Endodermal cell (in vitro differentiated cells): ENCODE measurements around the gene HKDC1. TPM values are rescaled to one million over a fixed set of nuclear protein-coding genes. Genes with fewer than 3 reads are reported as not detected.

Source experiments
- DNase-seq: peaks from one replicate; pipeline ENCODE4 v3.0.0-alpha.2; 2017
- H3K27ac ChIP-seq: 2 replicates; pipeline ENCODE4 v1.5.1; 2013; ENCODE audit warnings: mild to moderate bottlenecking, low read depth, low read length, moderate library complexity
- H3K27me3 ChIP-seq: 2 replicates; pipeline ENCODE4 v1.6.1; 2013; ENCODE audit warnings: mild to moderate bottlenecking, low read length, moderate library complexity; ENCODE audit not compliant: insufficient read depth, control insufficient read depth, poor library complexity, severe bottlenecking
- H3K36me3 ChIP-seq: 2 replicates; pipeline ENCODE4 v1.7.0; 2013; ENCODE audit warnings: mild to moderate bottlenecking, low read length, moderate library complexity; ENCODE audit not compliant: control insufficient read depth, insufficient read depth
- H3K4me1 ChIP-seq: one replicate; pipeline ENCODE4 v1.7.0; 2013; ENCODE audit warnings: low read length; ENCODE audit not compliant: control insufficient read depth, insufficient read depth
- H3K4me3 ChIP-seq: 2 replicates; pipeline ENCODE4 v1.5.1; 2013; ENCODE audit warnings: mild to moderate bottlenecking, low read length, moderate library complexity
- H3K9ac ChIP-seq: 2 replicates; pipeline ENCODE4 v1.6.1; 2013; ENCODE audit warnings: mild to moderate bottlenecking, low read length, moderate library complexity; ENCODE audit not compliant: poor library complexity, severe bottlenecking; ENCODE audit errors: extremely low read depth
- H3K9me3 ChIP-seq: 2 replicates; pipeline ENCODE4 v1.6.1; 2013; ENCODE audit warnings: mild to moderate bottlenecking, low read length, moderate library complexity; ENCODE audit not compliant: control insufficient read depth
- H3K27ac Mint-ChIP-seq: 2 replicates; pipeline ENCODE4 v1.8.0; 2020; ENCODE audit warnings: mixed read lengths
- H3K27me3 Mint-ChIP-seq: 2 replicates; pipeline ENCODE4 v1.8.0; 2021; ENCODE audit warnings: mild to moderate bottlenecking, mixed read lengths; ENCODE audit not compliant: insufficient read depth
- H3K36me3 Mint-ChIP-seq: 2 replicates; pipeline ENCODE4 v1.8.0; 2020; ENCODE audit warnings: low read depth, mixed read lengths
- H3K4me1 Mint-ChIP-seq: 2 replicates; pipeline ENCODE4 v1.8.0; 2020; ENCODE audit warnings: mixed read lengths
- H3K4me3 Mint-ChIP-seq: 2 replicates; pipeline ENCODE4 v1.8.0; 2020; ENCODE audit warnings: mild to moderate bottlenecking, moderate library complexity, mixed read lengths
- H3K9me3 Mint-ChIP-seq: 2 replicates; pipeline ENCODE4 v1.8.0; 2020; ENCODE audit warnings: mild to moderate bottlenecking, mixed read lengths
- WGBS, 2 experiments: methylation state at CpG; one replicate each; pipeline versions ENCODE4 v1.1.5 to v1.1.7; 2013; ENCODE audit warnings: missing lambda C conversion rate in 2 of 2, mixed read lengths in 1 of 2; ENCODE audit not compliant: insufficient coverage in 1 of 2, insufficient read length in 1 of 2; 5-methylcytosine and 5-hydroxymethylcytosine counted together
- total RNA-seq, 2 donors: library from RNA; stranded (reverse); fragmentation: NEBNext Ultra II Directional in 1 of 2; extraction: Animal tissue kit (Norgen Biotek cat#: 25700) in 1 of 2; gene quantifications; 2 replicates in 1 of 2; 3 replicates in 1 of 2; pipeline ENCODE4 v1.2.1, GENCODE V29; 2021
- TF ChIP-seq, protein P1 (sequence below): fragments of 200-600 bp; sonication (generic); conservative IDR thresholded peaks from 2 replicates; pipeline ENCODE4 v1.5.0; 2021; ENCODE audit warnings: antibody characterized with exemption, mild to moderate bottlenecking

HKDC1 gene
- total RNA-seq, 2 donors from 2014 or later = 0.22 TPM; not detected in 1

- no peak overlapping the region for H3K27ac Mint-ChIP-seq
- H3K4me3 Mint-ChIP-seq = no peak overlapping the region
- Histone ChIP-seq H3K27ac (no peak overlapping the region), H3K9ac (no peak overlapping the region), H3K4me3 (no peak overlapping the region), H3K36me3 (peaks cover 26% of the 10 kb centered on the region), H3K27me3 (no peaks in the 10 kb centered on the region), H3K9me3 (no peaks in the 10 kb centered on the region), H3K4me1 (no peaks in the 10 kb centered on the region)
- peaks cover 5% of the 10 kb centered on the region for H3K9me3 Mint-ChIP-seq
- no peak for DNase-seq
- H3K4me1 Mint-ChIP-seq = no peaks in the 10 kb centered on the region
- WGBS, 2 experiments = 93 to 100% methylated on average over 3 of the region's 3 CpGs
- no peaks in the 10 kb centered on the region for H3K27me3 Mint-ChIP-seq
- TF ChIP-seq, protein P1, sequence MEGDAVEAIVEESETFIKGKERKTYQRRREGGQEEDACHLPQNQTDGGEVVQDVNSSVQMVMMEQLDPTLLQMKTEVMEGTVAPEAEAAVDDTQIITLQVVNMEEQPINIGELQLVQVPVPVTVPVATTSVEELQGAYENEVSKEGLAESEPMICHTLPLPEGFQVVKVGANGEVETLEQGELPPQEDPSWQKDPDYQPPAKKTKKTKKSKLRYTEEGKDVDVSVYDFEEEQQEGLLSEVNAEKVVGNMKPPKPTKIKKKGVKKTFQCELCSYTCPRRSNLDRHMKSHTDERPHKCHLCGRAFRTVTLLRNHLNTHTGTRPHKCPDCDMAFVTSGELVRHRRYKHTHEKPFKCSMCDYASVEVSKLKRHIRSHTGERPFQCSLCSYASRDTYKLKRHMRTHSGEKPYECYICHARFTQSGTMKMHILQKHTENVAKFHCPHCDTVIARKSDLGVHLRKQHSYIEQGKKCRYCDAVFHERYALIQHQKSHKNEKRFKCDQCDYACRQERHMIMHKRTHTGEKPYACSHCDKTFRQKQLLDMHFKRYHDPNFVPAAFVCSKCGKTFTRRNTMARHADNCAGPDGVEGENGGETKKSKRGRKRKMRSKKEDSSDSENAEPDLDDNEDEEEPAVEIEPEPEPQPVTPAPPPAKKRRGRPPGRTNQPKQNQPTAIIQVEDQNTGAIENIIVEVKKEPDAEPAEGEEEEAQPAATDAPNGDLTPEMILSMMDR = no peak
- H3K36me3 Mint-ChIP-seq = peaks cover 19% of the 10 kb centered on the region
These were observed 8.6 kb upstream of the HKDC1 start for GRCh38 chr10:69211524-69211923.

DNA sequence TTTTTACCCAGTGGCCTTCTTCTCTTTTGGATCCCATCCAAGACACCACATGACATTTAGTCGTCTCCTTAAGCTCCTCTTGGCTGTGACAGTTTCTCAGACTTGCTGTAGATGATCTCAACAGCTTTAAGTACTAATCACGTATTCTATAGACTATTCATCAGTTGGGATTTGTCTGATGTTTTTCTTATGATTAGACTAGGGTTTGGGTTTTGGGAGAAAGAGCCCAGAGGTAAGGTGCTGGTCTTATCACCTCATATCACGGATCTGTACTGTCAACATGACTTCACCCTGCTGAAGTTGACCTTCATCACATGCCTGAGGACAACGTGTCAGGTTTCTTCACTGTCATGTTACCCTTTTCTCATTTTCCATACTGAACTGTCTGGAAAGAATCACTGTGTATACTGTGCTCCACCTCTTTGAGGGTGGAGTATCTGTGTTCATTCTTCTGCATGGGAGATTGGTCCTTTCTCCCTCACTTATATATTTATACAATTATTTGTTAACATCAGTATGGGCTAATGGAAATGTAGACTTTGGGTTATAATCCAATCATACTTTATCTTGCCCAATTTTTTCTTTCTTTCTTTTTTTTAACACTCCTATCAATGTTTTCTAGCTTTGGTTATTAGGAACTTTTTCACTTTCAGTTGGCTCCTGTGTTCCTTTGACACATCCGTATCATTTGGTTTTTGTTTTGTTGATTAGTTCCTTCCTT, 6.4 kb upstream of the HKDC1 start:
- Histone ChIP-seq H3K9me3 (no peaks in the 10 kb centered on the region), H3K4me3 (no peak overlapping the region), H3K9ac (no peak overlapping the region), H3K27me3 (no peaks in the 10 kb centered on the region), H3K36me3 (peaks cover 7% of the 10 kb centered on the region), H3K27ac (no peak overlapping the region), H3K4me1 (no peaks in the 10 kb centered on the region)
- Mint-ChIP-seq H3K4me3 (no peak overlapping the region), H3K4me1 (no peaks in the 10 kb centered on the region), H3K9me3 (peaks cover 5% of the 10 kb centered on the region), H3K27me3 (no peaks in the 10 kb centered on the region), H3K36me3 (peaks cover 3% of the 10 kb centered on the region), H3K27ac (no peak overlapping the region)
- WGBS, 2 experiments = 84 to 92% methylated on average over 4 to 5 of the region's 5 CpGs
- DNase-seq = no peak
- TF ChIP-seq, protein P1 = no peak

DNA sequence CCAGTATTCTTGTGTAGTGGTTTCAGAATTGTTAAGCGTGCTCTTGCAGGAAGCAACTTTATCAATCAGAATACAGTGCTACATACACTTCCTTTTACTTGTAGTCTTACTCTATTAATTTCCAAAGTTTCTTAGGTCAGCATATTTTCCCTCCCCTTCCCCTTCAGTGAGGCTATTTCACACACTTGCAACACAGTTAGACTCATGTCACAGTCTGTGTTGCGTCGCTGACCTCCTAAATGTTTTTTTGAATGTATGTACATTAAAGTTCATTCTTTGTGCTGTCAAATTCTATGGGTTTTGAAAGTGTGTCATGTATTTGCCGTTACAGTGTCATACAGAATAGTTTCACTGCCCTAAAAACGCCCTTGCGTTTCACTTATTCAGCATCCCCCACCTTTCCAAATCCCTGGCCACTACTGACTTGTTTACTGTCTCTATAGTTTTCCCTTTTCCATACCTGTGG, 5.4 kb upstream of the HKDC1 start:
- Mint-ChIP-seq H3K27ac (no peak overlapping the region), H3K4me1 (no peaks in the 10 kb centered on the region), H3K27me3 (no peaks in the 10 kb centered on the region), H3K4me3 (no peak overlapping the region), H3K36me3 (no peaks in the 10 kb centered on the region), H3K9me3 (peaks cover 5% of the 10 kb centered on the region)
- Histone ChIP-seq H3K9me3 (no peaks in the 10 kb centered on the region), H3K27me3 (no peaks in the 10 kb centered on the region), H3K9ac (no peak overlapping the region), H3K27ac (no peak overlapping the region), H3K4me1 (no peaks in the 10 kb centered on the region), H3K4me3 (no peak overlapping the region), H3K36me3 (no peaks in the 10 kb centered on the region)
- TF ChIP-seq, protein P1 = no peak
- WGBS, 2 experiments = 97% methylated on average over 6 of the region's 6 CpGs; no CpG with 5 or more reads in 1 of the 2 experiments
- DNase-seq = no peak
